ENCODE measurements around the gene VPS16. TPM values are rescaled to one million over a fixed set of nuclear protein-coding genes. Genes with fewer than 3 reads are reported as not detected.
A peak's percentile ranks its signal among the peaks of the same experiment; 100 is the strongest.
"Not testable (repeated sequence)": the region's sequence is repeated elsewhere in the genome, so short reads cannot be mapped to it uniquely, and the experiment has no call there.

Gene VPS16
- total RNA-seq, 8 experiments from 2014 or later = 26.3 to 39.9 (median 33.8) TPM

DNA sequence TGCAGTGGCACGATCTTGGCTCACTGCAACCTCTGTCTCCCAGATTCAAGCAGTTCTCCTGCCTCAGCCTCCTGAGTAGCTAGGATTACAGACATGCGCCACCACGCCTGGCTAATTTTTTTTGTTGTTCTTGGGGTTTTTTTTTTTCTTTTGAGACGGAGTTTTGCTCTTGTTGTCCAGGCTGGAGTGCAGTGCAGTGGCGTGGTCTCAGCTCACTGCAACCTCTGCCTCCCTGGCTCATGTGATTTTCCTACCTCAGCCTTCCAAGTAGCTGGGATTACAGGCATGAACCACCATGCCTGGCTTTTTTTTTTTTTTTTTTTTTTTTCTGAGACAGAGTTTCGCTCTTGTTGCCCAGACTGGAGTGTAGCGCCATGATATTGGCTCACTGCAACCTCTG is 9.3 kb upstream of the VPS16 start:
- H3K27ac ChIP-seq; H3K4me1 ChIP-seq (replicated peaks in 1 of 2); in situ Hi-C loops (cut with MboI; ENCODE audit: low pct_unique_long_range_greater_than_20kb in 2 of 9, low sequenced_read_pairs in 9 of 9, unreplicated experiment in 9 of 9); ATAC-seq (replicated peaks in 6 of 8); H3K4me3 ChIP-seq: not testable (repeated sequence)
- 17 to 98% (median 73%) methylated on average over 1 to 7 of the region's 7 CpGs; no CpG with 5 or more reads in 1 of the 10 experiments for WGBS, 10 experiments

DNA sequence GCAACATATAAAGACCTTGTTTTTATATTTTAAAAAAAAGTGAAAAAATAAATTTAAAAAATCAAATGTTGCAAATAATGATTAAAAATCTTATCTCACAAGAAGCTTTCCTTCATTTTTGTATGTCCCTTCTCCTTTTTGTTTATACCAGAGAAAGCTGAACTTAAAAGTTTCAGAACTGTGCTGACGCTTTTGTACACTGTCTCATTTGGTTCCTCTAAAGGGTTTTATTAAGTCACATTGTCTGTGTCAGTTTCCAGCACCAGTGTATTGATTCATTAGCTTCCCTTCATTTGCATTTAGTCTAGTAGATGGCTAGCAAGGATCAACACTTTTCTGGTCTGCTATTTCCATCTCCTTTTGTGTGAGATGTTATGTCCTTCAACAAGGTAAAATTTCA is 6.8 kb upstream of the VPS16 start:
- H3K27ac ChIP-seq = no peak overlapping the region
- WGBS, 10 experiments = 60 to 100% (median 95%) methylated on average over 1 of the region's 1 CpG; no CpG with 5 or more reads in 2 of the 10 experiments
- H3K4me1 ChIP-seq (replicated peaks in 1 of 2) = no peaks in the 10 kb centered on the region
- ATAC-seq (replicated peaks in 6 of 8) = no peak
- in situ Hi-C loops (cut with MboI; ENCODE audit: low pct_unique_long_range_greater_than_20kb in 2 of 9, low sequenced_read_pairs in 9 of 9, unreplicated experiment in 9 of 9) = no loop called here
- H3K4me3 ChIP-seq = no peak overlapping the region

DNA sequence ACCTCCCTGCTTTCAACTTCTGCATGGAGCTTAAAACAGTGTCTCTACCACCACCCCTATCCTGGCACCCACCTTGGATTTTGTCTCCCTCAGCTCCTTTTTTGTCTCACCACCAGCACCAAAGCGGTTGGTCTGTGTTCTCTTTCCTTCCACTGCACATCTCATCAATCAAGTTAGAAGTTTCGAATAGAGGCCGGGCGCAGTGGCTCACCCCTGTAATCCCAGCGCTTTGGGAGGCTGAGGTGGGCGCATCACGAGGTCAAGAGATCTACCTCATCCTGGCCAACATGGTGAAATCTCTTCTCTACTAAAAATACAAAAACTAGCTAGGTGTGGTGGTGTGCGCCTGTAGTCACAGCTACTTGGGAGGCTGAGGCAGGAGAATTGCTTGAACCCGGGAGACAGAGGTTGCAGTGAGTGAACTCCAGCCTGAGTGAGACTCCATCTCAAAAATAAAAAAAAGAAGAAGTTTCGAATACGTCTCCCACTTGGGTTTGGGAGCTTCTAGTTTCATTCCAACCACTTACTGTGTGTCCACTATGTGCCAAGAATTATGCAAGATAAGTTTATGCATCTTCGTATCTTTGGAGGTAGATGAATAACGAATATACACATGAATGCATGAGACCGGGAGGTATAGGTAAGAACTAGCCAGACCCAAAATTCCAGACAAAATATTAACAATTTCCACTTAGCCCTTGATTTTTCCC is 6.0 kb upstream of the VPS16 start:
- ATAC-seq (replicated peaks in 6 of 8) = no peak
- no peak overlapping the region for H3K4me3 ChIP-seq
- in situ Hi-C loops (cut with MboI; ENCODE audit: low pct_unique_long_range_greater_than_20kb in 2 of 9, low sequenced_read_pairs in 9 of 9, unreplicated experiment in 9 of 9) = no loop called here
- WGBS, 10 experiments = 88 to 100% (median 92%) methylated on average over 1 to 13 of the region's 14 CpGs; no CpG with 5 or more reads in 1 of the 10 experiments
- H3K27ac ChIP-seq = no peak overlapping the region
- H3K4me1 ChIP-seq (replicated peaks in 1 of 2) = peaks cover 0 to 2% of the 10 kb centered on the region in 2 donors

DNA sequence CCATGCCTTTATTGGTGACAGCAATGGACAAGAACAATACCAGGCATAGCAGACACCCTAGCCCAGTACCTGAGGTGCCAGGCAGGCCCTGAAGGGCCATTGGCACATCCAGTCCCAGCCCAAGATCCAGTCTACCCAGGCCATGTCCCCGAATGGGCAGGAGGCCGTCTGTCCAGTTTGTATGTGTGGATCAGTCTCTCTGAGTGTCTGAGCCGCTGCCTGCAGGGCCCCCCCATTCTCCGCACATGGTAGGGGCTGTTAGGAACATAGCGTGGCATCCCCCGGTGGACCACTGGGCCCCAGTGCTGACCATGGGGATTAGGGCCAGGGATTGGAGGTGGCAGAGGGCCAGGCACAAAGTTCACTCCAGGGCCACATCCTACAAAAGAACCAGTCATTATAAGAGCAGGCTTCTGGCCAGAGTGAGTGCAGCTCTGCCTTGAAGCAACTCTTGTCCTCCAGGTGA is 5.2 kb upstream of the VPS16 start:
- WGBS, 10 experiments = 70 to 100% (median 91%) methylated on average over 1 to 4 of the region's 6 CpGs; no CpG with 5 or more reads in 5 of the 10 experiments
- no peak overlapping the region for H3K27ac ChIP-seq
- H3K4me1 ChIP-seq (replicated peaks in 1 of 2) = peaks cover 6% of the 10 kb centered on the region in 2 donors
- in situ Hi-C loops (cut with MboI; ENCODE audit: low pct_unique_long_range_greater_than_20kb in 2 of 9, low sequenced_read_pairs in 9 of 9, unreplicated experiment in 9 of 9) = no loop called here
- no peak for ATAC-seq (replicated peaks in 6 of 8)
- H3K4me3 ChIP-seq = no peak overlapping the region

DNA sequence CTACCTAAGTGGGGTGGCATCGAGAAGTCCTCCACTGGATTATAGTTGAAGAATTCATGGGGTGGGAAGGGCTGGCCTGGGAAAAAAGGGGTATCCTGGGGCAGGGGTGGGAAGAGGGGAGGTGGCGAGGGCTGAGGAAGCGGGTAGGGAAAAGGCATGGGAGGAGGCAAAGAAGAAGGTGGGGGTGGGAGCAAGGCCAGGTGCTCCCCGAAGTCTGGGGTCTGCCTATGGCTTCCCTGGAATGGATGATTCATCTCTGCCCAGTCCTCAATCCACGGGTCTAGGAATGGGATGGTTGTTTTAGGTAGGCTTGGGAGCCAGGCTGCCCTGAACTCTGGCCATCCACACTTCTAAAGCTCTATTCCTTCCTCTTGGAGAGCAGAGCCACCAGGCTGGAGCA is 4.5 kb upstream of the VPS16 start:
- no peak for ATAC-seq (replicated peaks in 6 of 8)
- 80 to 100% methylated on average over 1 of the region's 5 CpGs; no CpG with 5 or more reads in 8 of the 10 experiments for WGBS, 10 experiments
- Histone ChIP-seq H3K4me3 (no peak overlapping the region), H3K27ac (no peak overlapping the region), H3K4me1 (replicated peaks in 1 of 2) (peaks cover 6% of the 10 kb centered on the region in 2 donors)
- in situ Hi-C loops (cut with MboI; ENCODE audit: low pct_unique_long_range_greater_than_20kb in 2 of 9, low sequenced_read_pairs in 9 of 9, unreplicated experiment in 9 of 9) = no loop called here

DNA sequence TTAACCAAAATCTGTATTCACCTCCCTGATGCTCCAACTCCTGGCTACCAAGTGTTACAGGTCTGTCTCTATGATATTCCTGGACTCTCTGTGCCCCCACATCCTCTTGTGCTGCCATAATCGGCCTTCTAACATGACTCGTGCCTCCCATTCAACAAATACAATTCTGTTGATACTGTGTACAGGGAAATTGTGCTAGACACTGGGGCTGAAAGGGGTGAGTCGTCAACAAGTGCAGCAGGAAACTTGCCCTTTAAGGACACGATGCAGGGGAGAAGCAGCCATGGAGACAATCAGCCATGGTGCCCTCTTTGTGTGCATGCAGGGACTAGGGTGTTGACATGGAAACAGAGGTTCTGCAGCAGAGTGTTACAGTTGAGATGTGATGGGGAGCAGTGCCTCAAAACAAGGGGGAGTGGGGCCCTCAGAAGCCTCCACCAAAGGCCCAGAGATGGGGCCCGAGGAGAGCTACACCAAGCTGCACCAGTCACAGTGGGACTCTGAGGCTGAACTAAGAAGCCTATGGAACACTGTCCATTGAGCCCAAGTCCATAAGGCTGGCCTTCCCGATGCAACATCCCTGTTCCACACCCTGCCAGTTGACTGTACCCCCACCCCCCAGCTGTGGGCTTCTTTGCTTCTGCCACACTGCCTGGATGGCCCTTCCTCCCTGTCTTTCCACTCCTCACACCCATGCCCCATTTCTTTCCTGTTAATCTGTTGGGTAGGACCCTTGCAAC is 3.2 kb upstream of the VPS16 start:
- Histone ChIP-seq H3K4me3 (no peak overlapping the region), H3K27ac (no peak overlapping the region), H3K4me1 (replicated peaks in 1 of 2) (peaks cover 6 to 11% of the 10 kb centered on the region in 2 donors)
- ATAC-seq (replicated peaks in 6 of 8) = no peak
- WGBS, 10 experiments = 76 to 100% (median 88%) methylated on average over 1 to 6 of the region's 6 CpGs; no CpG with 5 or more reads in 3 of the 10 experiments
- in situ Hi-C loops (cut with MboI; ENCODE audit: low pct_unique_long_range_greater_than_20kb in 2 of 9, low sequenced_read_pairs in 9 of 9, unreplicated experiment in 9 of 9) = no loop called here

DNA sequence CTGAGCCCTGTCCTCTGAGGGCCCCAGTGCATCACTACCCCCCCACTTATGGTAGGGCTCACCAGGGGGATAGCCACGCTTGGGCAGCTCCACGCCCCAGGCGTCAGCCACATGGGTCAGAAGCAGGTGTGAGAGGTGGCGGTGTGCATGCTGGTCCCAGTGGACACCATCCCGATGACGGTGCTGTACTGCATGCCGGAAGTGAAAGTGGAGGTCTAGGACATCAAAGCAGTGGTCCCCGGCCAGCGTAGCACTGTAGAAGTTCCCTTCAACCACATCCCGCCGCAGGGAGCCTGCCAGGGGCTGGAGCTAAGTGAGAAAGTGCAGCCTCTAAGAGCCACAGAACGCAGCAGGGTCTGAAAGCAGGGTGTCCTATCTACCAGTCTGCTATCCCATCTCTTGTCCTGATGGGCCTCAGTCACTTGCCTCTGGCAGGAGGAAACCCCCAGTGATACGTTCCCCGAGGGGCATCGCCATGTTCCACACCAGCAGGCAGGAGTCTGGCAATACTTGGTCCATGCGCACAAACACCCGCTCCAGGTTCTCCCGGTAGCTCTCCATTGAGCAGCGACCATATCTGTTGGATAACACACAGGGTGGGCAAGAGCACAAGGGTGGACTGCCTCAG is 2.3 kb upstream of the VPS16 start:
- Histone ChIP-seq H3K27ac (no peak overlapping the region), H3K4me3 (no peak overlapping the region), H3K4me1 (replicated peaks in 1 of 2) (peaks cover 6 to 11% of the 10 kb centered on the region in 2 donors)
- no peak for ATAC-seq (replicated peaks in 6 of 8)
- 80 to 100% (median 92%) methylated on average over 1 to 7 of the region's 19 CpGs; no CpG with 5 or more reads in 4 of the 10 experiments for WGBS, 10 experiments
- in situ Hi-C loops (cut with MboI; ENCODE audit: low pct_unique_long_range_greater_than_20kb in 2 of 9, low sequenced_read_pairs in 9 of 9, unreplicated experiment in 9 of 9) = no loop called here

DNA sequence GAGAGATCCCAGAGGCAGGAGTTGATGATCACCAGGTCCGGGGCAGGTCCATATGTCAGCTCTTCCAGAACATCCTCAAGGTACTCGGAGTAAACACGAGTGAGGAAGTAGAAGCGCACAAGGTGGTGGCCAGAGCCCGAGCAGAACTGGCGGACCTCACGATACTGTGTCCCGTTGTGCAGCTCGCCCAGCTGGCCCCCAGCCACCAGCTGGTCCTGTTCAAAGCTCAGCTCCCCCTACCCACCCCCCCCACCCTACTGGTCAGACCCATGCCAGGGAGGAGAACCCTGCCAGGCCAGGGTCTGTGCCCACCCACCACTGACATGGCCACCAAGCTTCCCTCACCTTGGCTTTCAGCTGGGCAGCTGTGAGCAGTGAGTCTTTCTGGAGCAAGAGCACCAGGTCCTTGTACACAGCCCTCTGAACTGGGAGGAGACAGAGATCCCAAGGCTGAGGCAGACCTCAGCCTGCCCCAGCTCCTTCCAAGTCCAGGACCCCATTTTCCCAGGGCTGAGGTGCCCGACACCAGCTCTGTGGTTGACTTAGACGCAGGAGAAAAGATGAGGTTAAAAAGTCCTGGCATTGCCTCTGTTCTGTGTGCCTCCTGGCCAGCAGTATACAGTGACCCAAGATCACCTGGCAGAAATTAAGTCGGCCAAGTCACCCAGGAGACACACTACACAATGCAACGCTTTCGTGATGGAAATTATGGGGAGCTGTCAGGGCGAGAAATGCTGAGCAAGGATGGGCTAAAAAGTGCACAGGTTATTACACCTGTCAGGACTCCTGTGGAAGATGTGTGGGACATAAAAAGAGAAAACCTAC is 1.5 kb upstream of the VPS16 start:
- in situ Hi-C loops (cut with MboI; ENCODE audit: low pct_unique_long_range_greater_than_20kb in 2 of 9, low sequenced_read_pairs in 9 of 9, unreplicated experiment in 9 of 9) = no loop called here
- Histone ChIP-seq H3K4me1 (replicated peaks in 1 of 2) (peaks cover 6 to 11% of the 10 kb centered on the region in 2 donors), H3K27ac (no peak overlapping the region), H3K4me3 (peak overlapping the region in 1 of 5 donors; percentile 60)
- 81 to 100% (median 100%) methylated on average over 1 to 5 of the region's 15 CpGs; no CpG with 5 or more reads in 5 of the 10 experiments for WGBS, 10 experiments
- ATAC-seq (replicated peaks in 6 of 8) = no peak

DNA sequence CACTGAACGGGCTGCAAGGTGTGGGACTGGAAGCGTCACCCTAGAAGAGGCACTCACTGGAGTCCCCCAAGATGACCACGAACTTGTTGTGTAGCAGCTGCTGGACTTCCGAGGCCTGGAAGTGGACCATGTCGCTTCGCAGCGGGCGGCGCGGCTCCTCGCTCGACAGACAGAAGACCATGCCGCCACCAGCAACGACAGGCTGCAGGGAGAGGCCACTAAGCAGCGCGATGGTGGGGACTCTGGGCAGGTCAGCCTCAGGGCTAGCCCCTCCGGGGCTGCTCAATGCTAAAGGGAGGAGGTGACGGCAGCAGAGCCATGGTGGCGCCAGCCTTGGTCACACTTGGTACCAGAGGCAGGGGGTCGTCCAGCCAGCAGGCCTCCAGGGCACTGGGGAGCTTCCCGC is 810 bp upstream of the VPS16 start:
- 80 to 100% (median 92%) methylated on average over 1 to 8 of the region's 21 CpGs; no CpG with 5 or more reads in 6 of the 10 experiments for WGBS, 10 experiments
- Histone ChIP-seq H3K4me3 (peak overlapping the region; percentile 60 to 84 (median 71)), H3K4me1 (replicated peaks in 1 of 2) (peaks cover 6 to 11% of the 10 kb centered on the region in 2 donors), H3K27ac (no peak overlapping the region)
- in situ Hi-C loops (cut with MboI; ENCODE audit: low pct_unique_long_range_greater_than_20kb in 2 of 9, low sequenced_read_pairs in 9 of 9, unreplicated experiment in 9 of 9) = no loop called here
- ATAC-seq (replicated peaks in 6 of 8) = no peak

DNA sequence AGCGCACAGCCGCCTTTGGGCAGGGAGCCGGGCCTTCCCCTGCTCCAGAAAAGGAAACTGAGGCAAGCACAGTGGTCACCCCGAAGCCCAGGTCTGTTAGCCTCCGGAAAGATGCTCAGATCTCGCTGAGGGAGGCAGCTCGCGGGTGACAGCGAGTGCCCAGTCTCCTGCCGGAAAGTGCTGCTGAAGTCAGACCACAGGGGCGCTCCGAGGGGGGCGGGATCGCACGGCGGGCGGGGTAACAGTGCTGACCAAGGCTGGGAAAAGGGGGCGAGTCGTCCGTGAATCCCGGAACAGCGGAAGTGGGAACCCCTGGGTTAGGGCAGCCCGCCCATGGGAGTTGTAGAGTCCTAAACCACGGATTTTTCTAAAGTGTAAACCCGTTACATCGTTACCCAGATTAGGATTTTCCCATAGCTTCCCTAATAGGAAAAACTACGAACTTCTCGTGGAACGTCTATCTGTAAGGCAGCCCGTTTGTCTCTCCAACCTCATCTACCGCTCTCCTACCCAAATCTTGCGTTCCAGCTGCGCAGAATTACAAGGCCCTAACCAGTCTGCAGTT is 504 bp downstream of the VPS16 start:
- ATAC-seq (replicated peaks in 6 of 8) = peak; percentile 63 to 79 (median 70)
- in situ Hi-C loops (cut with MboI; ENCODE audit: low pct_unique_long_range_greater_than_20kb in 2 of 9, low sequenced_read_pairs in 9 of 9, unreplicated experiment in 9 of 9) = no loop called here
- peak overlapping the region; percentile 42 to 76 for H3K27ac ChIP-seq
- H3K4me3 ChIP-seq = peak overlapping the region; percentile 60 to 84 (median 71)
- H3K4me1 ChIP-seq (replicated peaks in 1 of 2) = peaks cover 6 to 11% of the 10 kb centered on the region in 2 donors
- whole genome bisulfite sequencing, 10 experiments = 2 to 45% (median 25%) methylated on average over 2 to 6 of the region's 33 CpGs; no CpG with 5 or more reads in 3 of the 10 experiments

DNA sequence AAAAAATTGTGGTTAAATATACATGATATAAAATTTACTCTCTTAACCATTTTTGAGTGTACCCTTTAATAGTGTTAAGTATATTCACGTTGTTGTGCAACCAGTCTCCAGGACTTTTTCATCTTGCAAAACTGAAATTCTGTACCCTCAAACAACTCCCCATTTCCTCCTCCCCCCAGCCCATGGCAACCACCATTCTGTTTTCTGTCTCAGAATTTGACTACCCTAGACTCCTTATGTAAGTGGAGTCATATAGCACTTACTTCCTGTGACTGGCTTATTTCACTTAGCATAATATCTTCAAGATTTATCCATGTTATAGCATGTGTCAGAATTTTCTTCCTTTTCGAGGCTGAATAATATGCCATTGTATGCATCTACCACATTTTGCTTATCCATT is 5.1 kb downstream of the VPS16 start:
- 65 to 100% (median 89%) methylated on average over 1 to 2 of the region's 2 CpGs; no CpG with 5 or more reads in 1 of the 10 experiments for WGBS, 10 experiments
- ATAC-seq (replicated peaks in 6 of 8) = no peak
- Histone ChIP-seq H3K4me1 (replicated peaks in 1 of 2) (peaks cover 0 to 6% of the 10 kb centered on the region in 2 donors), H3K27ac (no peak overlapping the region), H3K4me3 (no peak overlapping the region)
- in situ Hi-C loops (cut with MboI; ENCODE audit: low pct_unique_long_range_greater_than_20kb in 2 of 9, low sequenced_read_pairs in 9 of 9, unreplicated experiment in 9 of 9) = no loop called here

DNA sequence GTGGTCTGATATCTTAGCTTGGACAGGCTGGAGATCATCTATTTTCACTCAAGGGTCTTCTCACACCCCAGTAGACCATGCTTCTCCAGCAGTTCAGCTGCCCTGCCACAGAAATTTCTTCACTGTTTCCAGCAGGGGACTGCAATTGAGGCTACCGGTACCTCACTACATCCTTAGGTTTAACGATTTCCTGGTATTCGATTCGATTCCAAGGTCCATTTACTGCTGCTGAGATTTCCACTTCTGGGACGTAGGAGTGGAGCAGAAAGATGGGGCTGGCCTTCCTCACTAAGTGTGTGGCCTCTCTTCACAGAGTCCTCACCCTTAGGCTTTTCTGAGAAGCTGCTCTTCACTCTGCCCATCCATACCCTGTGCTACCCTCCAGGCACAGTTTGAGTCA is 6.2 kb downstream of the VPS16 start:
- Histone ChIP-seq H3K4me3 (no peak overlapping the region), H3K27ac (no peak overlapping the region), H3K4me1 (replicated peaks in 1 of 2) (peaks cover 0 to 1% of the 10 kb centered on the region in 2 donors)
- in situ Hi-C loops (cut with MboI; ENCODE audit: low pct_unique_long_range_greater_than_20kb in 2 of 9, low sequenced_read_pairs in 9 of 9, unreplicated experiment in 9 of 9) = no loop called here
- WGBS, 10 experiments = 50 to 100% (median 95%) methylated on average over 1 to 5 of the region's 5 CpGs; no CpG with 5 or more reads in 4 of the 10 experiments
- no peak for ATAC-seq (replicated peaks in 6 of 8)

Measured in motor neuron (in vitro differentiated cells).